WTC11 (cell line): ENCODE measurements around the gene OR52M1.

Experiments
- CREB1 ChIP-seq: sonication (generic); formaldehyde crosslinking; IDR thresholded peaks from 2 replicates; pipeline ENCODE4 v1.8.0; 2023; ENCODE audit warnings: mild to moderate bottlenecking, missing genetic modification reagents
- FOXK1 ChIP-seq: sonication (generic); formaldehyde crosslinking; IDR thresholded peaks from 2 replicates; pipeline ENCODE4 v1.8.0; 2022; ENCODE audit warnings: mild to moderate bottlenecking, moderate library complexity, missing genetic modification reagents
- ZNF317 ChIP-seq: sonication (generic); formaldehyde crosslinking; IDR thresholded peaks from 2 replicates; pipeline ENCODE4 v1.8.1; 2023; ENCODE audit warnings: low read depth, mild to moderate bottlenecking, moderate library complexity, missing genetic modification reagents, borderline replicate concordance
- TF ChIP-seq, protein P1 (sequence below): sonication (generic); formaldehyde crosslinking; IDR thresholded peaks from 2 replicates; pipeline ENCODE4 v1.8.0; 2022; ENCODE audit warnings: mild to moderate bottlenecking, missing genetic modification reagents
- TF ChIP-seq, protein P2 (sequence below): fragments of 200-600 bp; IDR thresholded peaks from 2 replicates; pipeline ENCODE4 v1.8.0; 2022; ENCODE audit warnings: antibody characterized with exemption

GRCh38 chr11:4495487-4495886, 49.5 kb upstream of the OR52M1 start:
- TF ChIP-seq, protein P1, sequence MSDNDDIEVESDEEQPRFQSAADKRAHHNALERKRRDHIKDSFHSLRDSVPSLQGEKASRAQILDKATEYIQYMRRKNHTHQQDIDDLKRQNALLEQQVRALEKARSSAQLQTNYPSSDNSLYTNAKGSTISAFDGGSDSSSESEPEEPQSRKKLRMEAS = no peak
- TF ChIP-seq, protein P2, sequence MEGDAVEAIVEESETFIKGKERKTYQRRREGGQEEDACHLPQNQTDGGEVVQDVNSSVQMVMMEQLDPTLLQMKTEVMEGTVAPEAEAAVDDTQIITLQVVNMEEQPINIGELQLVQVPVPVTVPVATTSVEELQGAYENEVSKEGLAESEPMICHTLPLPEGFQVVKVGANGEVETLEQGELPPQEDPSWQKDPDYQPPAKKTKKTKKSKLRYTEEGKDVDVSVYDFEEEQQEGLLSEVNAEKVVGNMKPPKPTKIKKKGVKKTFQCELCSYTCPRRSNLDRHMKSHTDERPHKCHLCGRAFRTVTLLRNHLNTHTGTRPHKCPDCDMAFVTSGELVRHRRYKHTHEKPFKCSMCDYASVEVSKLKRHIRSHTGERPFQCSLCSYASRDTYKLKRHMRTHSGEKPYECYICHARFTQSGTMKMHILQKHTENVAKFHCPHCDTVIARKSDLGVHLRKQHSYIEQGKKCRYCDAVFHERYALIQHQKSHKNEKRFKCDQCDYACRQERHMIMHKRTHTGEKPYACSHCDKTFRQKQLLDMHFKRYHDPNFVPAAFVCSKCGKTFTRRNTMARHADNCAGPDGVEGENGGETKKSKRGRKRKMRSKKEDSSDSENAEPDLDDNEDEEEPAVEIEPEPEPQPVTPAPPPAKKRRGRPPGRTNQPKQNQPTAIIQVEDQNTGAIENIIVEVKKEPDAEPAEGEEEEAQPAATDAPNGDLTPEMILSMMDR = no peak
- TF ChIP-seq CREB1 (CRISPR knock-in tag) = no peak
- no peak for TF ChIP-seq FOXK1 (CRISPR knock-in tag)
- TF ChIP-seq ZNF317 (CRISPR knock-in tag) = no peak
